Right lobe of liver (tissue), 6 donors: ENCODE data around the gene PREX1. TPM values are rescaled to one million over a fixed set of nuclear protein-coding genes. Genes with fewer than 3 reads are reported as not detected.

ENCODE experiments used
- ATAC-seq, 4 donors: fragments of 200-7000 bp; cut with Tn5 transposase; one replicate each; pipeline ENCODE4 v1.9.1; 2020; ENCODE audit warnings: mild to moderate bottlenecking in 4 of 4, moderate library complexity in 4 of 4
- DNase-seq, 3 donors: peaks; one replicate each; pipeline ENCODE4 v3.0.0-alpha.2; 2020
- H3K27ac ChIP-seq, 3 donors: fragments of 200-600 bp; one replicate each; pipeline ENCODE4 v1.8.0; 2022
- H3K27me3 ChIP-seq, 2 donors: fragments of 200-600 bp; one replicate each; pipeline ENCODE4 v1.8.0; 2022
- H3K36me3 ChIP-seq, 4 donors: fragments of 200-600 bp; sonication (generic) in 1 of 4; one replicate each; pipeline versions ENCODE4 v1.5.1 to v1.8.0; 2017 to 2022; ENCODE audit warnings: control low read depth in 1 of 4
- H3K4me1 ChIP-seq, 4 donors: fragments of 200-600 bp; sonication (generic) in 1 of 4; one replicate each; pipeline versions ENCODE4 v1.5.1 to v1.8.0; 2017 to 2022; ENCODE audit warnings: control low read depth in 1 of 4
- H3K4me3 ChIP-seq, 3 donors: fragments of 200-600 bp; one replicate each; pipeline ENCODE4 v1.8.0; 2022
- H3K9me3 ChIP-seq, 4 donors: fragments of 200-600 bp; sonication (generic) in 1 of 4; one replicate each; pipeline versions ENCODE4 v1.5.1 to v1.8.0; 2017 to 2022; ENCODE audit warnings: control low read depth in 1 of 4
- POLR2A ChIP-seq: fragments of 450-650 bp; IDR thresholded peaks from one replicate; pipeline ENCODE4 v1.6.1; 2017; ENCODE audit warnings: antibody characterized with exemption, mild to moderate bottlenecking
- WGBS: methylation state at CpG from one replicate; pipeline ENCODE4 v1.1.6; 2018; ENCODE audit warnings: low coverage, low lambda C conversion rate; ENCODE audit not compliant: insufficient coverage; ENCODE audit errors: missing lambda C conversion rate; 5-methylcytosine and 5-hydroxymethylcytosine counted together
- intact Hi-C, 2 donors: fragments of 100-400 bp; cut with DNase I; formaldehyde crosslinking; loops; one replicate each; pipeline versions ENCODE4 v1.11.2 to v1.14.1; 2022
- total RNA-seq, 6 experiments: library from RNA; depleted of rRNA in 2 of 6; stranded (reverse); fragments of >200 nt in 2 of 6; fragmentation: NEBNext Ultra II Directional in 3 of 6; extraction: Animal tissue kit (Norgen Biotek cat#: 25700) in 3 of 6; gene quantifications; one replicate each; pipeline versions ENCODE4 v1.1.0 to v1.2.4, GENCODE V29; 2016 to 2023
- TF ChIP-seq, protein P1 (sequence below), 4 donors: fragments of 200-600 bp in 3 of 4; fragments of 450-650 bp in 1 of 4; IDR thresholded peaks; one replicate each; pipeline versions ENCODE4 v1.5.1 to v1.8.0; 2016 to 2022; ENCODE audit warnings: antibody characterized with exemption in 4 of 4, mild to moderate bottlenecking in 2 of 4
- donor health status: DM: no; HTN: yes; CAD: no.
- donor health status: DM: no; HTN: no; CAD: no.
- donor health status: DM: no; HTN: no; CAD: no.
- donor health status: DM: no; HTN: yes; CAD: no.
- donor health status: DM: no; HTN: yes; CAD: no.

Gene PREX1
- total RNA-seq, 6 experiments from 2014 or later = 4.4 to 11.1 (median 8.7) TPM

GRCh38 chr20:48730977-48731376 is 96.8 kb downstream of the PREX1 start:
- ATAC-seq (no peak), DNase-seq (no peak)
- Histone ChIP-seq H3K36me3 (no peaks in the 10 kb centered on the region), H3K27ac (no peak overlapping the region), H3K9me3 (no peaks in the 10 kb centered on the region), H3K4me1 (no peaks in the 10 kb centered on the region), H3K4me3 (no peak overlapping the region), H3K27me3 (no peaks in the 10 kb centered on the region)
- TF ChIP-seq POLR2A = no peak
- TF ChIP-seq, protein P1, sequence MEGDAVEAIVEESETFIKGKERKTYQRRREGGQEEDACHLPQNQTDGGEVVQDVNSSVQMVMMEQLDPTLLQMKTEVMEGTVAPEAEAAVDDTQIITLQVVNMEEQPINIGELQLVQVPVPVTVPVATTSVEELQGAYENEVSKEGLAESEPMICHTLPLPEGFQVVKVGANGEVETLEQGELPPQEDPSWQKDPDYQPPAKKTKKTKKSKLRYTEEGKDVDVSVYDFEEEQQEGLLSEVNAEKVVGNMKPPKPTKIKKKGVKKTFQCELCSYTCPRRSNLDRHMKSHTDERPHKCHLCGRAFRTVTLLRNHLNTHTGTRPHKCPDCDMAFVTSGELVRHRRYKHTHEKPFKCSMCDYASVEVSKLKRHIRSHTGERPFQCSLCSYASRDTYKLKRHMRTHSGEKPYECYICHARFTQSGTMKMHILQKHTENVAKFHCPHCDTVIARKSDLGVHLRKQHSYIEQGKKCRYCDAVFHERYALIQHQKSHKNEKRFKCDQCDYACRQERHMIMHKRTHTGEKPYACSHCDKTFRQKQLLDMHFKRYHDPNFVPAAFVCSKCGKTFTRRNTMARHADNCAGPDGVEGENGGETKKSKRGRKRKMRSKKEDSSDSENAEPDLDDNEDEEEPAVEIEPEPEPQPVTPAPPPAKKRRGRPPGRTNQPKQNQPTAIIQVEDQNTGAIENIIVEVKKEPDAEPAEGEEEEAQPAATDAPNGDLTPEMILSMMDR (IDR thresholded peaks at IDR 0.05) = no peak
- intact Hi-C loops = no loop called here
- WGBS = 97% methylated on average over 3 of the region's 3 CpGs

GRCh38 chr20:48729538-48729937 is 98.3 kb downstream of the PREX1 start:
- H3K36me3 ChIP-seq = no peaks in the 10 kb centered on the region

DNA sequence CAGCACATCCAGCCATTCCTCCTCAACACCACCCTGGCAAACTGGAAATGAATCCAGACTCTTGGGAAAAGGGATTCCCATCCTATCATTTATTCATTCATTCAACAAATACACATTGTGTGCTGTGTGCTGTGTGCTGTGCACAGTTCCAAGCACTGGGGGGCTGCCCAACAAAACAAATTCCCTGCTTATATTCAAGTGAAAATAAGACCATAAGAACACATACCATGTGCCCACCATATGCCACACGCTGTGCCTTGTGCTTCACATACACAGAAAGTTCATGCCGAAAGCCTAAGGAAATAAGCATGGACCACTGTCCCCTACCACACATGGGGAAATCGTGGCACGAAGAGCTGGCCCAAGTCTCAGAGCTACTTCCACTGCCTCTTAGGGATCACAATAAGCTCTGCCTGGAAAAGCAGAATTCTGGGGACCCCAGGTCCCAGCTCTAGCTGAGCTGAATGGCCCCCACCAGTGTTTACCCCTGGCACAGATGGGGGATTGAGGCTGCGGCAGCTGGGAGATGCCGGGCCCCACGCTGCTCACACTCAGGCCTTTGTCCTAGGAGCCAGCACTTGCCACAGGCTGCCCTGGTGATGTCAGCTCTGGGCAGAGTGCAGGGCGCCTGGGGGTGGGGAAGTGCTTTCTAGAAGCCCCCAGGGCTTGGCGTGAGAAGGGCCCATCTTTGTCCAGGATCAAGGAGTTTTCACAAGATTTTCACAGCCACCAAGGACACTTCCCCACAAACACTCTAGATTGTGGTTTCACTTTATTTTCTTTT is 99.6 kb downstream of the PREX1 start:
- no peak for DNase-seq
- no peak overlapping the region for H3K27ac ChIP-seq
- no peak overlapping the region for H3K4me3 ChIP-seq
- H3K27me3 ChIP-seq = no peaks in the 10 kb centered on the region
- TF ChIP-seq, protein P1 (IDR thresholded peaks at IDR 0.05) = no peak
- no peak for TF ChIP-seq POLR2A
- intact Hi-C loops = no loop called here
- no peaks in the 10 kb centered on the region for H3K36me3 ChIP-seq
- H3K9me3 ChIP-seq = no peaks in the 10 kb centered on the region
- no peak for ATAC-seq
- WGBS = 80% methylated on average over 3 of the region's 9 CpGs
- H3K4me1 ChIP-seq = peaks cover 0 to 7% (median 0%) of the 10 kb centered on the region in 4 donors

More at GRCh38 chr20:48729538-48729937, 98.3 kb downstream of the PREX1 start:
- intact Hi-C loops = no loop called here
- DNase-seq (no peak), ATAC-seq (no peak)
- Histone ChIP-seq H3K27ac (no peak overlapping the region), H3K9me3 (no peaks in the 10 kb centered on the region), H3K4me3 (no peak overlapping the region), H3K4me1 (no peaks in the 10 kb centered on the region), H3K27me3 (no peaks in the 10 kb centered on the region)
- no peak for TF ChIP-seq POLR2A
- TF ChIP-seq, protein P1 (IDR thresholded peaks at IDR 0.05) = no peak
- WGBS = 97% methylated on average over 6 of the region's 6 CpGs

DNA sequence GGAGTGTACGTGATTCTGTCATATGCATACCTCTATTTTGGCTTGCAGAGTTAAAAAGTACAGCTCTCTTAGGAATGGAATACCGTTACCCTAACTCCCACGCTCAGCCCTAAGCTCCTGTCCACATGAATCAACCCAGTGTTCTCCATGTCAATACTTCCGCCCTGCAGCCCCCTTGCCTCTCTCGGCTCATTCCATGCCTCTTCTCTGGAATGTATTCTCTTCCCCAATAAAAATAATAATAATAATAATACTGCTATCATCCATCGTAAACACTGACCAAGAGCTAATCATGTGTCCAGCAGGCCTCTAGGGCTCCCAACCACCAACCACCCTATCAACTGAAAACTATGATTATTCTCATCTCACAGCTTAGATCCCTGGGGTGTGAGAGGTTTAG is 100.6 kb downstream of the PREX1 start:
- DNase-seq (no peak), ATAC-seq (no peak)
- Histone ChIP-seq H3K4me1 (peaks cover 0 to 17% (median 2%) of the 10 kb centered on the region in 4 donors), H3K27ac (no peak overlapping the region), H3K9me3 (no peaks in the 10 kb centered on the region), H3K4me3 (no peak overlapping the region), H3K27me3 (no peaks in the 10 kb centered on the region), H3K36me3 (no peaks in the 10 kb centered on the region)
- 93% methylated on average over 6 of the region's 6 CpGs for WGBS
- intact Hi-C loops = no loop called here
- TF ChIP-seq POLR2A = no peak
- TF ChIP-seq, protein P1 (IDR thresholded peaks at IDR 0.05) = no peak
